GM19238 (cell line): ENCODE data around the gene TLR9.
"Not testable (repeated sequence)": the region's sequence is repeated elsewhere in the genome, so short reads cannot be mapped to it uniquely, and the experiment has no call there.

Experiments used
- DNase-seq: peaks from one replicate; pipeline ENCODE4 v3.0.0; 2011; ENCODE audit warnings: low spot score; ENCODE audit not compliant: insufficient read length

Gene TLR9

GRCh38 chr3:52195291-52195597 lies 30.2 kb downstream of the TLR9 start:
- no peak for DNase-seq

- no peak for DNase-seq
Measured at GRCh38 chr3:52194485-52195290, 30.8 kb downstream of the TLR9 start.

- DNase-seq = no peak
Measured at GRCh38 chr3:52193065-52193464, 32.4 kb downstream of the TLR9 start.

- no peak for DNase-seq
Measured at GRCh38 chr3:52191663-52192062, 33.8 kb downstream of the TLR9 start.

GRCh38 chr3:52190294-52191074 lies 35.0 kb downstream of the TLR9 start:
- no peak for DNase-seq

GRCh38 chr3:52188556-52188955 lies 36.9 kb downstream of the TLR9 start:
- DNase-seq = no peak

- no peak for DNase-seq
Measured at GRCh38 chr3:52186729-52187128, 38.7 kb downstream of the TLR9 start.

- no peak for DNase-seq
Measured at GRCh38 chr3:52185837-52186236, 39.6 kb downstream of the TLR9 start.

GRCh38 chr3:52185311-52185710 lies 40.1 kb downstream of the TLR9 start:
- DNase-seq = no peak

- DNase-seq = no peak
Measured at GRCh38 chr3:52184690-52185089, 40.8 kb downstream of the TLR9 start.

GRCh38 chr3:52183786-52184445 lies 41.5 kb downstream of the TLR9 start:
- no peak for DNase-seq

- DNase-seq = no peak
Measured at GRCh38 chr3:52182691-52183090, 42.8 kb downstream of the TLR9 start.

GRCh38 chr3:52182196-52182595 lies 43.2 kb downstream of the TLR9 start:
- DNase-seq = no peak

- no peak for DNase-seq
Measured at GRCh38 chr3:52181543-52181942, 43.9 kb downstream of the TLR9 start.

- no peak for DNase-seq
Measured at GRCh38 chr3:52178537-52178936, 46.9 kb downstream of the TLR9 start.

GRCh38 chr3:52178126-52178525 lies 47.3 kb downstream of the TLR9 start:
- not testable (repeated sequence) for DNase-seq

- DNase-seq = no peak
Measured at GRCh38 chr3:52177701-52178042, 47.8 kb downstream of the TLR9 start.

- no peak for DNase-seq
Measured at GRCh38 chr3:52176951-52177700, 48.3 kb downstream of the TLR9 start.

- DNase-seq = no peak
Measured at GRCh38 chr3:52176180-52176752, 49.2 kb downstream of the TLR9 start.

- no peak for DNase-seq
Measured at GRCh38 chr3:52175416-52176179, 49.8 kb downstream of the TLR9 start.

- no peak for DNase-seq
Measured at GRCh38 chr3:52174896-52175295, 50.5 kb downstream of the TLR9 start.
